Measurements from ENCODE around the gene CPLX3. TPM values are rescaled to one million over a fixed set of nuclear protein-coding genes. Genes with fewer than 3 reads are reported as not detected.
"Not testable (repeated sequence)": the region's sequence is repeated elsewhere in the genome, so short reads cannot be mapped to it uniquely, and the experiment has no call there.

Gene CPLX3, protein sequence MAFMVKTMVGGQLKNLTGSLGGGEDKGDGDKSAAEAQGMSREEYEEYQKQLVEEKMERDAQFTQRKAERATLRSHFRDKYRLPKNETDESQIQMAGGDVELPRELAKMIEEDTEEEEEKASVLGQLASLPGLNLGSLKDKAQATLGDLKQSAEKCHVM
- total RNA-seq: under 1 TPM in 1 of 2 donors, not detected in 1; 0.15 TPM
- long read RNA-seq: 0 reads

DNA sequence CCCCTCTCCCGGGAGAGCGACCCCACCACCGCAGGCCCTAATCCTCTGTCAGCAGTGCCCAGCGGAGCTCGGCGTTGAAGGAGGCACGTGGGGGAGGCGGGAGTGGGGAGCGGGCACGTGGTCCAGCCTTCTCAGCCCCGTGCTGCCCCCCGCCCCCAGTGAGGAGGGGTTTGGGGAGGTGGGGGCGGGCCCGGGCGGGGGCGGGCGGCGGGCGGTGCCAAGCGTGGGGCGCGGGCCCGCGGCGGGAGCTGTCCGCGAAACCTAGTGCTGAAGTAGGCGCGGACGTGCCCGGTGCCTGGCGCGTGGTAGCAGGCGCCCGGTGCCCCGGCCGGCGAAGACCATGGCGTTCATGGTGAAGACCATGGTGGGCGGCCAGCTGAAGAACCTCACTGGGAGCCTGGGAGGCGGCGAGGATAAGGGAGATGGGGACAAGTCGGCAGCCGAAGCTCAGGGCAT lies at the start of gene CPLX3:
TSS of gene CPLX3 (plus strand) at position 264 of the 456 bp plus-strand sequence. CDS start at position 341, 77 bp downstream.
- DNase-seq (peak in 1 of 2 donors; percentile 54), ATAC-seq (peak; percentile 80)
- intact Hi-C loops (cut with DNase I, micrococcal nuclease): no loop called here

DNA sequence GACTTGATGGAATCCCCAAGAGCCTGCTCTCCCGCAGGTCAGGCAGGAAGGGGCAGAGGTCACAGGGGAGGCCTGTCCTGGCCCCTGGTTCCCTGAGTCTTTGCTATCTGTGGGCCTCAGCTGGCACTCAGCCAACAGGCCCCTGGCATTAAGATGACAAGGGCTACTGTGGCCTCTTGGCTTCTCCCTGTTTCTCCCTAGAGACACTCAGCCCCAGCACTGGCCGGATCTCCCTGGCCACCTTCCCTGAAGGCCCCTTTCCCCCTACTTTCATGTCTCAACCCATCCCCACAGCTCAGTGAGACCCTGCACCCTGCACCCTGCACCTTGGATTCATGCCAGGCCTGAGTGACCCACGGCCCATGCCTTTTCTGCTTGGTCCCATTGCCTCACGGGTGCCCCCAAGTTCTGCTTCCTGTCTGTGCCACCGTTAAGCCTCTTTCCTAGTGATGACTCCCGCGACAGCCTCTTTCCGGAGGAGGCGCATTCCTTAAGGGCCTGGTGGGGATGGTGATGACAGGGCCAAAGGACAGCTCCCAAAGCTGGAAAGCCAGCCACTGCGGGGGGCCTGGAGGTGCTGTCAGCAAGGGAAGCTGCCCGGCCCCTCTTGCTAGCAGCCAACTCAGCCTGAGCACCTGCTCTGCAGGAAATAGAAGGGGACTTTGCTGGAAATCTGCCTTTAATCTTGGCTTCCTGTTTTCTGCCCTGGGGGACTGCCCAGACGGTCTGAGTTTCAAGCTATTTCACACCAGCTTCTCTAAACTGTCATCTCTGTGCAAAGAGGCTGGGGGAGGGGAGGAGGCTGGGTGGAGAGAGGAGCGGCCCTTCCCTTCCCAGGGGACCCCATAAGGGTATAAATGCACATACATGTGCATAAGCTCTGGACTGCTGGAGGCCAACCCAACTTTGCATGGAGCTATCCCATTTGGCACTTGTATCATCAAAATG lies 49.3 kb upstream of the CPLX3 start:
- intact Hi-C loops (cut with DNase I, micrococcal nuclease): loop anchor here in 1 of 2 donors (10.0 kb wide), 1 partner anchor 168 kb away; no protein-coding TSS in a partner anchor
- DNase-seq: peak in 1 of 2 donors; percentile 48

DNA sequence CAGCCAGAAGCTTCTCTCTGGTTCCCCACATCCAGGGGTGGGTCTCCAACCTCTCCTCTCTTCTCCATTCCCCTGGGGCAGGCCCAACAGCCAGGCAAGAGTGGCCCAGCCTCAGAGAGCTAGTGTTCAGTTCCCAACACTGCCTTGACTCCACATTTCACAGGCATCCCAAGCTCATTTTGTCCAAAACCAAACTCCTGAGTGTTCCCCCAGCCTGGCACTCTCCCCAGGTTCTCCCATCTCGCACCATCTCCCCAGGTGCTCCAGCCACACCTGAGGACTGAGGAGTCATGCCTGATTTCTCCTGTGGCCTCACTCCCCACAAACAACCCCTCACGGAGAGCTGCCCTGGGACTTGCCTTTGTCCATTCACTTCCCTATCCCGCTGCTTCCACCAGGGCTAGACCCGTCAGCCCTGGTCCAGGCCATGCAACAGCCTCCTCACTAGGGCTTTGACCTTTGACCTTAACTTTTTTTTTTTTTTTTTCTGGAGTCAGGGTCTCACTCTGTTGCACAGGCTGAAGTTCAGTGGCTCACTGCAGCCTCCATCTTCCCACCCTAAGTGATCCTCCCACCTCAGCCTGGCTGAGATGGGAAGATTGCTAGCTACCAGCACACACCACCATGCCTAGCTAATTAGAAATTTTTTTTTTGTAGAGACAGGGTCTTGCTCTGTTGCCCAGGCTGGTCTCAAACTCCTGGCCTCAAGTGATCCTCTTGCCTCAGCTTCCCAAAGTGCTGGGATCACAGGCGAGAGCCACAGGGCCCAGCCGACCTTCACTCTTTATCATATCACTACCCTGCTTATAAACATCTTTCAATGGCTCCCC lies 48.4 kb upstream of the CPLX3 start:
- DNase-seq (no peak), ATAC-seq (no peak)
- intact Hi-C loops (cut with DNase I, micrococcal nuclease): loop anchor here in 1 of 2 donors (10.0 kb wide), 1 partner anchor 167 kb away; no protein-coding TSS in a partner anchor

More for the DNA sequence above, 49.3 kb upstream of the CPLX3 start:
- no peak for ATAC-seq

DNA sequence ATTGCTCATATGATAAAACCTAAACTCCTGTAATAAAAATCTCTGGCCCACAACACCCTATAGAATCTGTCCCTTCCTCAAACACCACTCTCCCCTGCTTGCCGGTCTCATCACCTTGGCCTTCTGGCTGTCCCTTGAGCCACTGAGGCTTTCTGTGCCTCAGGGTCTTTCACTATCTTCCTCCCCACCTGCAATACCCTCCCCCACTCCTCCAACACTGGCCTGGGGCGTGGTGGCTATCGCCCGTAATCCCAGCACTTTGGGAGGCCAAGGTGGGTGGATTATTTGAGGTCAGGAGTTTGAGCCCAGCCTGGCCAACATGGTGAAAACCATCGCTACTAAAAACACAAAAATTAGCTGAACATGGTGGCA lies 47.8 kb upstream of the CPLX3 start:
- intact Hi-C loops (cut with DNase I, micrococcal nuclease): loop anchor here in 1 of 2 donors (10.0 kb wide), 1 partner anchor 166 kb away; no protein-coding TSS in a partner anchor

DNA sequence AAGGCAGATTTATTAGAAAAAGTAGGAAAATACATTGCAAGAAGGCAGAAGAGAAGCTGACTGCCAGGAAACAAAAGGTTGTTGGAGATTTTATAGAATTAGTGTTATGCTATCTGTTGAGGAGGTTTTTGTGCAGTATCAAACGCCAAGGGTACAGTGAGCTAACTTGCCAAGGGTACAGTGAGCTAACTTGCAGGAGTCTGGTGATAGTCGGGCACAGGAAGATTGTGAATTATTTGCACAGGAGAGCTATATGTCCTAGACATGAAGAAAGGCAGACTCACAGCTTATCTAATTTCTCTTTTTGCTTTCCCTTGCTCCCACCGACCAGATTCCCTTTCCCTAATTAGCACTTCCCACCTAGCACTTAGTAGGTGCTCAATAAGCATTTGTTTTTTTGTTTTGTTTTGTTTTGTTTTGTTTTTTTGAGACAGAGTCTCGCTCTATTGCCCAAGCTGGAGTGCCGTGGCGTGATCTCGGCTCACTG lies 47.2 kb upstream of the CPLX3 start:
- ATAC-seq (no peak), DNase-seq (no peak)
- intact Hi-C loops (cut with DNase I, micrococcal nuclease): loop anchor here in 1 of 2 donors (10.0 kb wide), 1 partner anchor 166 kb away; no protein-coding TSS in a partner anchor

More for the DNA sequence above, 47.8 kb upstream of the CPLX3 start:
- DNase-seq (no peak), ATAC-seq (no peak)

DNA sequence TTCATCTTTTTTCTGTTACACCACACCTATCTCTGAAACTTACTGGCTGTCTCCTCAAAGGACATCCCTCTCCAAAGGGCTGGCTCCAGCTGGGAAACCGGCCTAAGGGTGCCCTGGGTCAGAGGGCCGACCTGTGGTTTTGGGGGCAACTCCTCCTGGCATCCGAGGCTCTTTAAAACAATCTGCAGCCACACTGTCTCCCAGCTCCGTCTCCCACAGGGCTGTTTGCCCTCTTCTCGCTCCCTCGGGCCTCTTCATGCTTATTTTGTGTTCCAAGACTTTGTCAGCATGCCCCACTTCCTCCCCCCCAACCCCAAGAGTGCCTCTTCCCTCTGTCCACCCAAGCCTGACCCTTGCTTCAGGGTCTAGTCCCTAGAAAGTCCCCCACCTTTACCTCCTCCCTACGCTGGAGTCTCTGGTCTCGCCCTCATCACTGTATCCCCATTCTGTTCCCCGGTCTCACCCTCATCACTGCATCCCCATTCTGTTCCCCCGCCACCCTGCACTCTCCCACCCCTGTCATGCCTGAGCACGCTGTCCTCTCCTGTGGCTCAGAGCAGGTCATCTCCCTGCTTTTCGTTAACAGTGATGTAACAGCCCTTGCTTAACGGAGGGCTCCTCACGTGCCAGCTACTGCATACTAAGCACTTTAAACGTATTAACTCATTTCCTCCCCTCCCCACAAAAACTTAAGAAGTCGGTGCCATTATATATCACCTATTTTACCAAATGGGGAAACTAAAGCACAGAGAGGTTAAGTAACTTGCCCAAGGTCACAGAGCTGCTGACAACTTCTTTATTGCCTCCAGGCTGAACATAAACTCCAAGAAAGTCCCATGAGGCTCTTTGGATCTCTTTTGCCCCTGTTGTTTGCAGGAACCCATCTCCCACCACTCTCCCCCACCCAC lies 45.6 kb upstream of the CPLX3 start:
- intact Hi-C loops (cut with DNase I, micrococcal nuclease): no loop called here
- no peak for DNase-seq

DNA sequence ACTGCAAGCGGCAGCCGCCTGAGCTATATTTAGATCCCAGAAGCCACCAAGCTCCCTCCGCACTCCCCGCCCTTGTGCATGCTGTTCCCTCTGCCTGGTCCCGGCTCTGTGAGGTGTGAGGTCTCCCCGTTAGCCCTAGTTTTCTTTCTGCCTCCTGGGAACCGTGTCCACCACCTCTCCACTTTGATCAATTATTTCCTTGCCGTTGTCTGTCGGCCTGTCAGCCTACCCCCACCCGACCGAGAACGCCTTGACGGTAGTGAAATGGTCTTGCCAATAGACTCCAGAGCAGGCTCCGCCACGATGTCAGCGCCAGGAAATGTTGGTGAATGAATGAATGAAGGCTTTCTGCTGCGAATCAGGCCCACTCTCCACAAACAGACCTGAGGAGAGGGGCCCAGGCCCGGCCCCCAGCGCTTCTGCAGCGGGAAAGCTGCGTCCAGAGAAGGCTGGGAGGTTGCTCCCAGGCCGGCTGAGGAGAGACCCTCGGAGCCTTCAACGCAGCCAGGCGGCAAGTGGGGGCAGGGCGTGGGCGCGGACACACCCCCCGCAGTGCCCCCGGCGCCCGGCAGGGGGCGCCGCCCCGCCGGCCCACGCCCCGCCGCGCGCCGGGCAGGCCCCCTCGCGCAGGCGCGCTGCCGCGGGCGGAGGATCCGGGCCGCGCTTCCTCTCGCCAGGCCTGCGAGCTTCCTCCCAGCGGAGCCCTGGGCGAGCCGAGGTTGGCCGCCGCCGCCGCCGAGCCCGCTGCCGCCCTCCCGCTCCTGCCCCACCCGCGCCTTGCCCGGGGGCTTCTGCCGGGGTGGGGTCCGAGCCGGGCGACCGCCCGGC lies 44.8 kb upstream of the CPLX3 start, which contains the start of gene CSK:
TSS of gene CSK (plus strand) at position 650 of the 828 bp plus-strand sequence. CDS start 16,218 bp downstream, outside the sequence.
- peak in 1 of 2 donors; percentile 80 for DNase-seq
- peak; percentile 55 for ATAC-seq
- intact Hi-C loops (cut with DNase I, micrococcal nuclease): no loop called here

More for the DNA sequence above, 45.6 kb upstream of the CPLX3 start:
- ATAC-seq: no peak

DNA sequence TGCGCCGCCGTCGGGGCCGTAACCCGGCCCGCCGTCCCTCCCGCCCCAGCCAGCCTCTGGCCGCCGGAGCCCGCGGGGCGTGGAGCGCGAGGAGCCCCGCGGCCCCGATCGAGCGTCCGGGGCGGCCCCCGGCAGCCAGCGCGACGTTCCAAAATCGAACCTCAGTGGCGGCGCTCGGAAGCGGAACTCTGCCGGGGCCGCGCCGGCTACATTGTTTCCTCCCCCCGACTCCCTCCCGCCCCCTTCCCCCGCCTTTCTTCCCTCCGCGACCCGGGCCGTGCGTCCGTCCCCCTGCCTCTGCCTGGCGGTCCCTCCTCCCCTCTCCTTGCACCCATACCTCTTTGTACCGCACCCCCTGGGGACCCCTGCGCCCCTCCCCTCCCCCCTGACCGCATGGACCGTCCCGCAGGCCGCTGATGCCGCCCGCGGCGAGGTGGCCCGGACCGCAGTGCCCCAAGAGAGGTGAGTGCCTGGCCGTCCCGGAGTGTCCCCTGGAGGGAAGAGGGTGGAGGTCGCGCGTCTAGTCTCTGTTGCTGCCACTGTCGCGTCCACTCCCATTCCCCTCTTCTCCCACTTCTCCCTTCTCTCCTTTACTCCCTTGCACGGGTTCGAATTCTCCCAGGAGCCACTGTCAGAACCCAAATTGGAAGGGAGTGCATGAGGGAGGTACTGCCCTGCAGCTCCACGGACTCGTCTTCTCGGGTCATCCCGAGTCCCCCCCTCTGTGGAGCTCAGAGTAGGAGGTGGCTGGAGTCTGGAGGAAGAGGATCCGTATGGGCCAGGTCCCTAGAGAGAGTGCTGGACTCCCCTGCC lies 44.0 kb upstream of the CPLX3 start:
- intact Hi-C loops (cut with DNase I, micrococcal nuclease): no loop called here
- peak in 1 of 2 donors; percentile 71 for DNase-seq
- peak; percentile 21 for ATAC-seq

DNA sequence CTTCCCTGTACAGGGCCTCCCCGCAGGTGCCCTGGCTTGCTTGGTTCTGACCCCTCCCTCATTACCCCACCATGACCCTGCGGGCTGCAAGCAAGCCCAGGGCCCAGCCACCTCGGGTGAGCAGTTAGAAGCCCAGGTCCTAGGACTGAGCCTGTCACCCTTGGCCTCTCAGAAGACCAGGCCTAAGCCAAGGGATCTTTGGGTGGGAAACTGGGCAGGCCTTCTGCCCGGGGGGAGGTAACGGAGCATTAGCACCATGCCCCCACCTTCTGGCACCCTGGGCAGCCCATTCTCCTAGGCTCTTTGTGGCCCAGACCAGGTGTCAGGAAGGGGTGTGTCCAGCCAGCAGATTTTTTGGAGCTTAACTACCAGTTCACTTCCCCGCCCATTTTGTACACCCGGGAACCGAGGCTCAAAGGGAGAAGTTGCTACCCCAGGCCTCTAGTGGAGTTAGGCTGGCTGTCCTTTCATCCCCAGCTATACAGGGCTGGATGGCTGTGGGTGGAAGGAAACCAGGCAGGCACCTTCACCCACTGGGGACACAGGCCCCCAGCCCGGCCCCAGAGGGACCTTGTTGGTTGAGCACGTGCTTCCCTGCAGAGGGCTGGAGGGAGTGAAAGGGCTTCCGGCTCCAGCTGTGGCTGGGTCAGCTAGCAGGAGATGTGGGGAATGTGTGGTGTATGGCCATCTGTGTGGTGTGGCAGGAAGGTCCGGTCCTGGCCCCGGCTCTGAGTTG lies 43.2 kb upstream of the CPLX3 start:
- DNase-seq: peak in 1 of 2 donors; percentile 55
- ATAC-seq: peak; percentile 11
- intact Hi-C loops (cut with DNase I, micrococcal nuclease): no loop called here

DNA sequence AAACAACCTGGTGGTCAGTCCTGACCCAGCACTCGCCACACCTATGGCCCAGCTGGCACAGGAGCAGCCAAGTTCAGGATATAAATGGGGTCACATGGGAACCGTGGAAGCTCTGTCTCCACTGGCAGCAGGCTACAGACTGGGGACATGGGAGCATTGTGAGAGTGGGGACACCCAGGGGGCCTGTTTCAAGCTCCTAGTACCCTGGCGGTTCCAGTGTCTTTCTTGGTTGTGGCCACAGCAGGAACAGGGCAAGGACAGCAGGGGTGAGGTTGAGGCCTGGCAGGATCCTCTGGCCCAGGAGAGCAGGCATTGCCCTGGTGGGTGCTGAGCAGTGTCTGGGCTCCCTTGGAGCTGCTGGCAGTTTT lies 42.6 kb upstream of the CPLX3 start:
- intact Hi-C loops (cut with DNase I, micrococcal nuclease): no loop called here
- peak; percentile 0 for ATAC-seq
- DNase-seq: no peak

DNA sequence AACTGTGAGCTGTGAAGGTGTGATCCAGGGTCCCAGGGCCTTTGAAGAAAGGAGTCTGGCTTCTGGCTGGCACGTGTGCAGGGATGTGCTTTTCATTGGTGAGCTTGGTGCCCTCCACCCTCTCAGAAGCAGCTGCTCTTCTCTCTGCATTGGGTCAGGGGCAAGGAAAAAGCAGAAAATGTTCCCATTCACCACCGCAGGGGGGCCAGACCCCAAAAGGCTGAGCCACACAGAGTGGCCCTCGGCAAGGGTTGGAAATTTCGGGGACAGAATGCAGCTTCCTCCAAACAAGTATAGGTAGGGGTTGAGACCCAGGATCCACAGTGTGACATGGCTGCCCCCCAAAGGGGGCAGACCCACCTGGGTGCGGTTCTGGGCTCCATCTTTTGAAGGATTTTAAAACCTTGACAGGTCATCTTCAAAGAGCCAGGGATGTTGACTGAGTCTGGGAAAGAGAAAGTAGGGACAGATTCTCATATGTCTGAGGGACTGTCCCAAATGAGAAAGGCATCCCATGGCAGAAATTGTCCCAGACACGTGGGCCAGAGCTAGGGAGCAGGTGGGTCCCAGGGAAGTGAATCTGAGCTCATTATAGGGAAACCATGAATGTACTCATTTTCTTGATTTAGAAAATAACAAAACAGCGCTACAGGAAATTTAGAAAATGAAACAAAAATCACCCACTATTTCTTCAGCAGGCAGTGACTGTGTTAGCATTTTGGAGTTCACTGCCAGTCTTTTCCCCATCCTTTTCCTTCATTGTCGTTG lies 41.8 kb upstream of the CPLX3 start:
- intact Hi-C loops (cut with DNase I, micrococcal nuclease): no loop called here
- no peak for ATAC-seq
- peak in 1 of 2 donors; percentile 9 for DNase-seq

DNA sequence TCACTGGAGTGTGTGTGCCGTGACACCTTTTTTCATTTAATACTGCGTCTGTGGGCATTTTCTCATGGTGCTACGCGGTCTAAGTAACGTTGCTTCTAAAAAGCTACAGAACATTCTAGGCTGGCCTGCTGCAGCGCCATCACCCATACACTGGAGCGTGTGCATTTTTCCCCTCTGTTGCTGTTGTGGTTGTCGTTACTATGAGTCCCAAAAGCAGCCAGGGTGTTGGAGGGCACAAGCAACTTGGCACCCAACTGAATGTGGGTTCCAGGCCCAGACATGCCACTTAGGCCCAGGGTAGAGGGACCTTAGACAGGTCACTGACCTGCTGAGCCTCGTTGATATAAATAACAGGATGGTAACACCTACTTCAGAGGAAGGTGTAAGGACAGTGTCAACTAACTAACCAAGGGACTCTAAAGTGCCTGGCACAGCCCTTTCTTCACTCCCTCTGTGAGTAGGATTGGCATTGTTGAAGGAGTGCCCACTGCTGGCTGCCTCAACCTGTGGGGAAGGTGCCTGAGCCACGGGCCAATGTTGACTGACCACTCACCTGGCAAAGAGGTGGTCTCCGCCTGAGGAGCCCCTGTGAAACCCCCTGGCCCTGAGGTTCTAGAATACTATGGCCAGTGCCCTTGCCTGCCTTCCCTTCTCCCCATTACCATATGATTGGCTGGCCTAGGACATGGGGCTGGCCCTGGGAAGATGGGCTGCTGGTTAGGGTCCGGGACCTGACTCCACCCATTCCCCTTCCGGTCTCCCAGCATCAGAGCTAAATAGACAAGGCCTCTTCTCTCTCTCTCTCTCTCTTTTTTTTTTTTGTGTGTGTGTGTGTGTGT lies 41.0 kb upstream of the CPLX3 start:
- intact Hi-C loops (cut with DNase I, micrococcal nuclease): no loop called here
- ATAC-seq: no peak
- DNase-seq: no peak

DNA sequence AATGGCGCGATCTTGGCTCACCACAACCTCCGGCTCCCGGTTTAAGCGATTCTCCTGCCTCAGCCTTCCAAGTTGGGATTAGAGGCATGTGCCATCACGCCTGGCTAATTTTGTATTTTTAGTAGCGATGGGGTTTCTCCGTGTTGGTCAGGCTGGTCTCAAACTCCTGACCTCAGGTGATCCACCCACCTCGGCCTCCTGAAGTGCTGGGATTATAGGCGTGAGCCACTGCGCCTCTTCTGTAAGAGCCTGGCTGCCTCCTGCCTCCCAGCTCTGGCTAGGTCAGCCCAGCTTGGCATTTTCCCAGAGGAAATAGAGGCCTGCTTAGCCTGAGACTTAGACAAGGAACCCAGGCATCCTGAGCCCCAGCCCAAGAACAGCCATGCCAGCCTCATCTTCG lies 40.3 kb upstream of the CPLX3 start:
- intact Hi-C loops (cut with DNase I, micrococcal nuclease): not testable (repeated sequence)

More for the DNA sequence above, 40.3 kb upstream of the CPLX3 start:
- not testable (repeated sequence) for ATAC-seq, DNase-seq

All from left colon (tissue), 2 donors.